Neutrophil (primary cell): ENCODE results near the gene RHOBTB1.

ENCODE experiments used
- H3K27ac ChIP-seq: fragments of 200-600 bp; sonication (generic); 2 replicates; pipeline ENCODE4 v1.5.1; 2016; ENCODE audit warnings: mild to moderate bottlenecking, moderate library complexity
- H3K27me3 ChIP-seq: fragments of 200-600 bp; sonication (generic); 2 replicates; pipeline ENCODE4 v1.6.0; 2016; ENCODE audit warnings: mild to moderate bottlenecking
- H3K36me3 ChIP-seq: fragments of 200-600 bp; sonication (generic); 2 replicates; pipeline ENCODE4 v1.5.1; 2017
- H3K4me1 ChIP-seq, 2 experiments: fragments of 200-600 bp in 1 of 2; sonication (generic) in 1 of 2; 1 replicate in 1 of 2; 2 replicates in 1 of 2; pipeline versions ENCODE4 v1.5.1 to v1.6.1; 2013 to 2016; ENCODE audit warnings: low read depth in 1 of 2, low read length in 1 of 2, mild to moderate bottlenecking in 1 of 2, moderate library complexity in 1 of 2; ENCODE audit not compliant: control insufficient read depth in 1 of 2, insufficient read depth in 1 of 2
- H3K4me3 ChIP-seq, 2 experiments: fragments of 200-600 bp in 1 of 2; sonication (generic) in 1 of 2; 1 replicate in 1 of 2; 2 replicates in 1 of 2; pipeline ENCODE4 v1.5.1; 2013 to 2016; ENCODE audit warnings: low read depth in 1 of 2, low read length in 1 of 2, mild to moderate bottlenecking in 1 of 2, moderate library complexity in 1 of 2
- H3K9me3 ChIP-seq: fragments of 200-600 bp; sonication (generic); 2 replicates; pipeline ENCODE4 v1.5.1; 2016
- CTCF ChIP-seq: fragments of 200-600 bp; sonication (generic); IDR thresholded peaks from 2 replicates; pipeline ENCODE4 v1.5.1; 2016; ENCODE audit warnings: antibody characterized with exemption

The RHOBTB1 gene

DNA sequence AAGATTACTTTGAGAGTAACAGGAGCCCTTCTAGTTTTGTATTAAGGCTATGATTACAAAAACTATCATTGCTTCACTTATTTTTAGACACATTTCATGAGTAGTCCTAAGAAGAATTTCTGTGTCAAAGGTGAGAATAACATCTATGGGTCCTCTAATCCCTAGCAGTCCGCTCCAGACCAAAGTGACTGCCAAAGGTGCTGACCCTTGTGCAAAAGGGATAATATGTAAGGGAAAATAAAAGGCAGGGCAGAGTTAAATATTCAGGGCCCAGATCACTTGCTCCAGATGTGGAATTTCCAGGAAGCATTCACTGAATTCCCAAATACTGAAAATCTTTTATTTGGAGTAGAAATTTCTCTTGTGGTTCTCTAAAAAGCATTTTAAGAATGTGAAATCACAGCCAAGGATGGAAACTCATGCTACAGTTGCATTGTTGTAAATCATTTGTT is 29.3 kb downstream of the RHOBTB1 start:
- Histone ChIP-seq H3K9me3 (no peaks in the 10 kb centered on the region), H3K27ac (no peak overlapping the region), H3K27me3 (no peaks in the 10 kb centered on the region), H3K4me3 (no peak overlapping the region), H3K36me3 (no peaks in the 10 kb centered on the region), H3K4me1 (peaks cover 0 to 10% of the 10 kb centered on the region in 2 experiments)
- TF ChIP-seq CTCF: no peak

DNA sequence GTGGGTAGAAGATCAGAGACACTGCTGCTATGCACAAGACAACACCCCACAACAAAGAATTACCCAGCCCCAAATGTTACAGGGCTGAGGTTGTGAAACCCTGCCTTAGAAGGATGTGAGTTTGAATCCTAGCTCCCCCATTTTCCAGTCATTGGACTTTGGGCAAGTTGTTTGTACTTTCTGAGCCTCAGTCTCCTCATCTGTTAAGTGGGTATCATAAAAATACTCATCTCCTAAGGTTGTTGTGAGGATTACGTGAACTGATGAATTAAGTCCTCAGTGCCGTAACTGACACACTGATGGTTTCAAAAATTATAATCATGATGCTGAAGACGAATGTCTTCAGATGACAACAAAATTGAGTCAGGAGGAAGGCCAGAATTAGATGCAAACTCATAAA is 30.3 kb downstream of the RHOBTB1 start:
- TF ChIP-seq CTCF: no peak
- Histone ChIP-seq H3K27me3 (no peaks in the 10 kb centered on the region), H3K36me3 (no peaks in the 10 kb centered on the region), H3K4me3 (no peak overlapping the region), H3K27ac (no peak overlapping the region), H3K9me3 (no peaks in the 10 kb centered on the region), H3K4me1 (peaks cover 0 to 10% of the 10 kb centered on the region in 2 experiments)

GRCh38 chr10:60913071-60913470 is 30.9 kb downstream of the RHOBTB1 start:
- peaks cover 0 to 10% of the 10 kb centered on the region in 2 experiments for H3K4me1 ChIP-seq
- H3K9me3 ChIP-seq: no peaks in the 10 kb centered on the region
- no peaks in the 10 kb centered on the region for H3K36me3 ChIP-seq
- no peaks in the 10 kb centered on the region for H3K27me3 ChIP-seq
- TF ChIP-seq CTCF: no peak
- H3K27ac ChIP-seq: no peak overlapping the region
- no peak overlapping the region for H3K4me3 ChIP-seq

DNA sequence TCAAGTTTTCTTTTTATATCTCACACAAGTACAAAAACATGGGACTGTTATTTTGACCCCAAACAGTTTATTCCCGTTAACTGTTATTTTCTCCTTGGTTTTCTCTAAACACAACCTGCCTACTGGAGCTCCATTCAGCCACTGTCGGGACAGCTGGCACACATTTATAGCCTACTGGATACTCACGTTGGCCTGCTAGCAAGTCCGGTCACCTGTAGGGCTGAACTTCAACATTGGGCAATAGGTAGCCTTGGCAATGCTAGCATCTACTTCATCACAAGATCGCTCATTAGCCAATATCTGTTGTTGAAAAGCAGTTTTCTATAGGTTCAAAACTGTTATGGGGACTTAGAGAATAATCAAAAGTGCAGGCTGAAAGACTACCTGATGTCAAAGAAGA is 32.3 kb downstream of the RHOBTB1 start:
- no peak overlapping the region for H3K4me3 ChIP-seq
- H3K36me3 ChIP-seq: no peaks in the 10 kb centered on the region
- TF ChIP-seq CTCF: no peak
- no peaks in the 10 kb centered on the region for H3K9me3 ChIP-seq
- H3K27ac ChIP-seq: no peak overlapping the region
- H3K27me3 ChIP-seq: no peaks in the 10 kb centered on the region
- H3K4me1 ChIP-seq: peaks cover 0 to 10% of the 10 kb centered on the region in 2 experiments

DNA sequence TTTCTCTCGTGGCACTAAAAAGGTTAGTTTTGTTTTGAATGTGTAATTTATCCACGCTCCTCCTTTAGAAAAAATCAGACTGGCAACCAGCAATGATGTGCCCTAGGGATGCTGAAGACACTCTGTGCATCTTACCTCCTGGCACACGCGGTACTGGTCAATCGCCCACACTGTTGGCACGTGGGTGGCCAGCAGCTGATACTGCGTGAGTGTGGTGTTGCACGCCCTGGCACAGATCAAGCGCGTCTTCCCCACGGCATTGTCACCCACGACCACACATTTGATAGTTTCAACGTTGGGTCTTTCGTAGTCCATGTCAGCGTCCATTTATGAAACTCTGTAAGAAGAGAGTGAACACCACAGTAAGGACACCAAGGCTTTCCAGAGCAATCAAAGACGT is 32.8 kb downstream of the RHOBTB1 start:
- TF ChIP-seq CTCF: no peak
- H3K27ac ChIP-seq: no peak overlapping the region
- no peak overlapping the region for H3K4me3 ChIP-seq
- no peaks in the 10 kb centered on the region for H3K27me3 ChIP-seq
- peaks cover 0 to 10% of the 10 kb centered on the region in 2 experiments for H3K4me1 ChIP-seq
- H3K36me3 ChIP-seq: no peaks in the 10 kb centered on the region
- H3K9me3 ChIP-seq: no peaks in the 10 kb centered on the region

GRCh38 chr10:60910543-60910942 is 33.4 kb downstream of the RHOBTB1 start:
- Histone ChIP-seq H3K9me3 (no peaks in the 10 kb centered on the region), H3K27ac (no peak overlapping the region), H3K4me3 (no peak overlapping the region), H3K27me3 (no peaks in the 10 kb centered on the region), H3K36me3 (no peaks in the 10 kb centered on the region), H3K4me1 (peaks cover 0 to 10% of the 10 kb centered on the region in 2 experiments)
- no peak for TF ChIP-seq CTCF
